HTERT RPE-1 (cell line): ENCODE data around the gene RASSF7.

Experiments
- in situ Hi-C: fragments of 300-500 bp; cut with MboI; formaldehyde crosslinking; loops from 4 replicates; pipeline ENCODE4 v1.14.3; 2020; ENCODE audit warnings: low sequenced_read_pairs

Gene RASSF7

GRCh38 chr11:607020-607780, 46.4 kb downstream of the RASSF7 start:
- in situ Hi-C loops, result no loop called here

- in situ Hi-C loops, result no loop called here
Observed at GRCh38 chr11:607971-608659, 47.3 kb downstream of the RASSF7 start.

GRCh38 chr11:608791-609251, 48.1 kb downstream of the RASSF7 start:
- in situ Hi-C loops, result no loop called here

- in situ Hi-C loops, result no loop called here
Observed at GRCh38 chr11:609341-609811, 48.6 kb downstream of the RASSF7 start.

GRCh38 chr11:610146-610801, 49.5 kb downstream of the RASSF7 start:
- in situ Hi-C loops, result no loop called here

- in situ Hi-C loops, result no loop called here
Observed at GRCh38 chr11:611001-611996, 50.5 kb downstream of the RASSF7 start.

GRCh38 chr11:612201-612960, 51.6 kb downstream of the RASSF7 start:
- in situ Hi-C loops, result no loop called here

- in situ Hi-C loops, result no loop called here
Observed at GRCh38 chr11:612961-613300, 52.2 kb downstream of the RASSF7 start.

- in situ Hi-C loops, result no loop called here
Observed at GRCh38 chr11:613369-613968, 52.7 kb downstream of the RASSF7 start.
